ENCODE results near the gene RABGGTA.
"Not testable (repeated sequence)": the region's sequence is repeated elsewhere in the genome, so short reads cannot be mapped to it uniquely, and the experiment has no call there.

Gene RABGGTA

GRCh38 chr14:24241829-24242443 lies 29.5 kb downstream of the RABGGTA start:
- peak; percentile 94 for DNase-seq (ENCODE audit: low spot score)

GRCh38 chr14:24240110-24240918 lies 31.1 kb downstream of the RABGGTA start:
- DNase-seq (ENCODE audit: low spot score) = no peak

GRCh38 chr14:24238527-24239037 lies 32.8 kb downstream of the RABGGTA start:
- no peak for DNase-seq (ENCODE audit: low spot score)

GRCh38 chr14:24238123-24238522 lies 33.3 kb downstream of the RABGGTA start:
- no peak for DNase-seq (ENCODE audit: low spot score)

- no peak for DNase-seq (ENCODE audit: low spot score)
These were observed 33.9 kb downstream of the RABGGTA start for GRCh38 chr14:24237463-24237955.

GRCh38 chr14:24236689-24237462 lies 34.5 kb downstream of the RABGGTA start:
- no peak for DNase-seq (ENCODE audit: low spot score)

GRCh38 chr14:24235804-24236688 lies 35.4 kb downstream of the RABGGTA start:
- DNase-seq (ENCODE audit: low spot score) = no peak

- no peak for DNase-seq (ENCODE audit: low spot score)
These were observed 37.0 kb downstream of the RABGGTA start for GRCh38 chr14:24234095-24235005.

GRCh38 chr14:24233538-24233866 lies 37.9 kb downstream of the RABGGTA start:
- no peak for DNase-seq (ENCODE audit: low spot score)

- no peak for DNase-seq (ENCODE audit: low spot score)
These were observed 38.5 kb downstream of the RABGGTA start, which contains the start of gene GMPR2 for GRCh38 chr14:24232645-24233537. GMPR2 (plus strand) TSS chr14:24232929; CDS start chr14:24233254, 325 bp downstream.

GRCh38 chr14:24232121-24232644 lies 39.2 kb downstream of the RABGGTA start, which contains the start of gene NEDD8:
NEDD8 (minus strand) TSS chr14:24232367; CDS start chr14:24232267, 100 bp downstream.
- DNase-seq (ENCODE audit: low spot score) = peak; percentile 90

- DNase-seq (ENCODE audit: low spot score) = no peak
These were observed 39.9 kb downstream of the RABGGTA start for GRCh38 chr14:24231263-24232120.

GRCh38 chr14:24228902-24229301 lies 42.5 kb downstream of the RABGGTA start:
- no peak for DNase-seq (ENCODE audit: low spot score)

- no peak for DNase-seq (ENCODE audit: low spot score)
These were observed 44.9 kb downstream of the RABGGTA start for GRCh38 chr14:24226473-24226872.

GRCh38 chr14:24224618-24225071 lies 46.8 kb downstream of the RABGGTA start:
- DNase-seq (ENCODE audit: low spot score) = no peak

GRCh38 chr14:24222987-24223386 lies 48.4 kb downstream of the RABGGTA start:
- DNase-seq (ENCODE audit: low spot score) = not testable (repeated sequence)

GRCh38 chr14:24219521-24219920 lies 51.9 kb downstream of the RABGGTA start:
- DNase-seq (ENCODE audit: low spot score) = no peak

All from SK-N-DZ (cell line).